GM23248 (cell line): ENCODE data around the gene SPTB.

Experiments
- EZH2 ChIP-seq: fragments of 200-600 bp; sonication (generic); IDR thresholded peaks from 2 replicates; pipeline ENCODE4 v1.6.1; 2018; ENCODE audit warnings: antibody characterized with exemption, mild to moderate bottlenecking; ENCODE audit not compliant: insufficient read depth, poor library complexity, severe bottlenecking
- EZH2phosphoT487 ChIP-seq: fragments of 200-600 bp; sonication (generic); IDR thresholded peaks from 2 replicates; pipeline ENCODE4 v1.6.1; 2018; ENCODE audit warnings: antibody characterized with exemption, moderate library complexity, mild to moderate bottlenecking, low read depth; ENCODE audit not compliant: insufficient read depth

DNA sequence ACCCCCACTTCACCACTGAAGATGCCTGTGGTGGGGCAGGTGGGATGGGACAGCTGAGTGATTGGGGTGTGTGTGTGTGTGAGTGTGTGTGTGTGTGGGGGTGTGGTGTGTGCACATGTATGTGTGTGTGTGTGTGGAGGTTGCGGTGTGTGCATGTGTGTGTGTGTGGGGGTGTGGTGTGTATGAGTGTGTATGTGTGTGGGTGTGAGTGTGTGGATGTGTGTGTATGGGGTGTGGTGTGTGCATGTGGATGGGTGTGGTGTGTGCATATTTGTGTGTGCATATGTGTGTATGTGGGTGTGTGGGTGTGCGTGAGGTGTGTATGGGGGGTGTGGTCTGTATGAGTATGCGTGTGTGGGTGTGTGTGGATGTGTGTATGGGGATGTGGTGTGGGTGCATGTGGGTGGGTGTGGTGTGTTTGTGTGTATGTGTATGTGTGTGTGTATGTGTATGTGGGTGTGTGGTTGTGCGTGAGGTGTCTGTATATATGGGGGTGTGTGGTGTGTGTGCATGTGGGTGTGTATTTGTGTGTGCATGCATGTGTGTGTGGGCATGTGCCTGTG lies 113.9 kb downstream of the SPTB start:
- no peak for TF ChIP-seq EZH2
- no peak for TF ChIP-seq EZH2phosphoT487
